ENCODE data around the gene MDK.

MDK gene

DNA sequence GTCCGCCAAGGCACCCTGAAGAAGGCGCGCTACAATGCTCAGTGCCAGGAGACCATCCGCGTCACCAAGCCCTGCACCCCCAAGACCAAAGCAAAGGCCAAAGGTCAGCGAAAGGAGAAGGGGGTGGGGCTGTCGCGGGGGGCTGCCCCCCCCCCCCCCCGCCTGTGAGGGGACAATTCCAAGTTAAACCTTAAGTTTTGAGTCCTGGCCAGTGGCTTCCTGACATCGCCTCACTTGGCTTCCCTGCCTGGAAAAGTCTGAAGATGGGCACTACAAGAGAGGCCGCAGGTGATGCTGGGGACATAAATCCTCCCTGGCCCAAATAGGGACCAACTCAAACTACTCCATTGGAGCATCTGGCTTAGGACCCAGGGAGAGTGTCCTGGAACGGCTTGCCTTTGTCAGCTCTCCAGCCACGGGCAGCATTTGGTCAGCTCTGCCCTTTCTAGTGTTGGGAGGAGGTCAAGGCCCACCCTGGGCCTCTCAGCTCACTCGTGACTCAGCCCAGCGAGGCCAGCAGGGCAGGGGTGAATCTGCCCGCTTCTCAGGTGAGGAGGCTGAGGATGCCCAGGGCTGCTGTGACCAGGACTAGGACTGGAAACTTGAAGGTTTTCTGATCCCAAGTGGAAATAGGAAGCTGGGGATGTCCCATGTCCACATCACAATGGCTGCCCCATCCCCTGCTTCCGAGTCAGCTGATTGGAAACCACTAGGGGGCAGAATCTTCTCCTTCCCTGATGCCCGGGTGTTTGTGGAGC is 1.4 kb downstream of the MDK start:
- DNase-seq (ENCODE audit: low spot score), result no peak

DNA sequence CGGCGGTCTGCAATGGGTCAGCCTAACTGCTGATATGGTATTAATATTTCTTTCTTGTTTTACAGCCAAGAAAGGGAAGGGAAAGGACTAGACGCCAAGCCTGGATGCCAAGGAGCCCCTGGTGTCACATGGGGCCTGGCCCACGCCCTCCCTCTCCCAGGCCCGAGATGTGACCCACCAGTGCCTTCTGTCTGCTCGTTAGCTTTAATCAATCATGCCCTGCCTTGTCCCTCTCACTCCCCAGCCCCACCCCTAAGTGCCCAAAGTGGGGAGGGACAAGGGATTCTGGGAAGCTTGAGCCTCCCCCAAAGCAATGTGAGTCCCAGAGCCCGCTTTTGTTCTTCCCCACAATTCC is 1.9 kb downstream of the MDK start:
- no peak for DNase-seq (ENCODE audit: low spot score)

- DNase-seq (ENCODE audit: low spot score), result no peak
These were observed 2.7 kb downstream of the MDK start for GRCh38 chr11:46383974-46384701.

- no peak for DNase-seq (ENCODE audit: low spot score)
These were observed 3.9 kb downstream of the MDK start for GRCh38 chr11:46385169-46386004.

- DNase-seq (ENCODE audit: low spot score), result no peak
These were observed 4.6 kb downstream of the MDK start for GRCh38 chr11:46386005-46386578.

- no peak for DNase-seq (ENCODE audit: low spot score)
These were observed 5.2 kb downstream of the MDK start for GRCh38 chr11:46386674-46387073.

- DNase-seq (ENCODE audit: low spot score), result no peak
These were observed 6.0 kb downstream of the MDK start for GRCh38 chr11:46387456-46387855.

GRCh38 chr11:46387919-46388618 is 6.6 kb downstream of the MDK start:
- DNase-seq (ENCODE audit: low spot score), result no peak

- DNase-seq (ENCODE audit: low spot score), result no peak
These were observed 7.4 kb downstream of the MDK start for GRCh38 chr11:46388619-46389449.

- peak; percentile 63 for DNase-seq (ENCODE audit: low spot score)
These were observed 8.2 kb downstream of the MDK start for GRCh38 chr11:46389450-46390330.

GRCh38 chr11:46390331-46391171 is 9.1 kb downstream of the MDK start:
- no peak for DNase-seq (ENCODE audit: low spot score)

GRCh38 chr11:46391186-46391577 is 9.7 kb downstream of the MDK start:
- no peak for DNase-seq (ENCODE audit: low spot score)

DNA sequence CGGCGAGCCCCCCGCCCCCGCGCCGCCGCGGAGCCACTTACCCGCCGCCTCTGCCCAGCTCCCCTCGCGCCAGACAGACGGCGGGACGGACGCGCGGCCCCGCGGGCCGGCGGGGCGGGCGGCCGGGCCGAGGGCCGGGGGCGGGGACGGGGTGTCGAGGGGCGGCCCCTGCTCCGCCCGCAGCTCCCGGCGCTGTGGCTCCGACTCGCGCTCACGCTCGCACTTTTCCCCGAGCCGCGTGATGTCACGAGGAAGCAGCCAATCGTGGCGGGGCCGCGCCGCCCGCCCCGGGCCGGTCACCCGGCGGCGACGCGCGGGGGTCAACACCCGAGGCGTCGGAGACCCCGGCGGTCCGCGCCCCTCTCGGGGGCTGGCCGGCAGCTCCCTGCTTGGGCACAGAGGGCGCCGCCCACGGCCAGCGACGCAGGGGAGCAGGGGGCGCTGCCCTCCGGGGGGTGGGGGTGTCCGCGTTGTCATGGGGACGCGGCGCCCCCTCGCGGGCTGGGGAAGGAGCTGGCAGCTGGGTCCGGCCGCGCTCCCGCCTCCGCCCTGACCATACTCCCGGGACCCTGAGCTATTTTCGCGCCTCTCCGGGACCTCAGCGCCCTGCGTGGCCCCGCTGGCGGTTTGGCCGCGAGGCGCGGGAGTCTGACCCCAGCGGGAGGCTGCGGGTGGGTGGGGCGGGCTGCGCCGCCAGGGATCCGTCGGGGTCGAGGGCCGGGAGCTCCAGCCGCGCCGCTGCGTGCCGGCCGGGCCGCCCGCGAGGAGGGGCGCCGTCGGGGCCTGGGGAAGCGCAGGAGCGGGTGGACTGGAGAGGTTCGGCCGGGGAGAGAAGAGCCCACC is 10.3 kb downstream of the MDK start, which contains the start of gene CHRM4:
CHRM4 (minus strand) TSS at position 199 of the 843 bp plus-strand sequence. CDS start 5,219 bp downstream, outside the sequence.
- DNase-seq (ENCODE audit: low spot score), result peak; percentile 29

DNA sequence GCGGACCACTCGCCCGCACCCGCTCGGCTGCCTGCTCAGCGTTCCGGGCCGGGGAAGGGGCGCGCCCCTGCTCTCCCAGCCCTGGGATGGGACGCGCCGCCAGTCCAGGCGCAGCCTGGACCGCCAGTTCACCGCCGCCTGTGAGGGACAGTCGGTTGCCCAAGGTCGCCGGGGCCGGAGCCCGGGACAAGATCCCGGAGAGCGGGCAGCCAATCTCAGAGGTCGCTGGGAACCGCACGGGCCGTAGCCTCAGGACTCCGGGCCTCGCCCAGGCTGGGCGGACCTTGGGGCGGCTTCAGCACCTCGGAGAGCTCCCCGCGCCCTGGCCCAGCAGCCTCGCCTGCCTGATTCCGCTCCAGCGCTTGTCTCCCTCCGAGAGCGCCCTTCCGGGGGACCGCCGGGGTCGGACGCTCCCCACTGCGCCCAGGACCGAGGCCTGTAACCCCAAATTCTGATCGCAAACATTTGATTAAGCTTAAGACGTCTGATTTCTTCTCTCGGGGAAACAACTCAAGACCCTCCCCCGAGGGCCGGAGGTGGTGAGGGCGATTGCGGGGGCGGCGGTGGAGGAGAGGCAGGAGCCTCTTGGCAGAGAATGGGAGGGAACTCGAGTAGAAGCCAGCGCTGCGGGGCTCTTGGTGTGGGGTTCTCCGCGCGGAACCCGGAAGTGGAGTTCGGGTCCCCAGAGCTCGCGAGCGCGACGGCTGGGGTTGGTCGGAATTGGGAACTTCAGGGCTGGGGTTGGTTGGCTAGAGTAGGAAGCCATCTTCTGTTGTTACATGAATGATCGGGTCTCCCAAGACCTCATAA is 11.2 kb downstream of the MDK start:
- DNase-seq (ENCODE audit: low spot score), result peak; percentile 66

DNA sequence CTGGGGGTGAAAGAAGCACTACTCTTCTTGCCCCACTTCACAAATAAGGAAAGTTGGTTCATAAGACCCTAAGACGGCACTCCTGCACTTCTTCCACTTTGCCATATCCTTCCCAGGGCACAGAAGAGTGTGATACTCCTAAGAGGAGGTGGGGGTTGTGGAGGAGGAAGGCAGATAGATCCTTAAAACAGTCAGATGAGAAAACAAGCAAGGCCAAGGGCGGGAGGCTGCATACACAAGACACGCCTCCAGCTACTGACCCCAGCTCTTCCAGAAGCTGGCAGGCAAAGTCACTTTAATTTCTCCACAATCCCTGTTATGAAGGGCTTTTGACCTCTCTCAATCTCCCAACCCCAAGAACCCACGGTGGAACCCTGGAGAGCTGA is 11.8 kb downstream of the MDK start:
- no peak for DNase-seq (ENCODE audit: low spot score)

GRCh38 chr11:46393759-46394158 is 12.3 kb downstream of the MDK start:
- no peak for DNase-seq (ENCODE audit: low spot score)

DNA sequence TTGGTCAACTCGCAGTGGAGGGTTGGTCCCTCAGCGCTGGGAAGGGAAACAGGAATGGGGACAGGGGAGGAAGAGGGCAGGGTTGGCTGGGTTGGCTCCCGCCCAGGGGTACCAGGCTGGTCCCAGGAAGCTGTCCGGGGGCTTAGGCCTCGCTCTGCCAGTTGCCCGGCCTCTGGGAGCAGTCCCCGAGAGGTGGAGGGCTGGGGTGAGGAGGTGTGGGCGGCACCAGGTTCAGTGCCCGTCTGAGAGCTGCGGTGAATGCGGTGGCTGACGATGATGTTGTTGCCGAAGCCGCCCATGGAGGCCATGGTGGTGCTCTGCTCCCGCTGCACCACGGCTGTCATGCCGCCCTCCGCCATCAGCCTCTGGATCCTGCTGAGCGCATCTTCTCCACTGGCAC is 16.1 kb downstream of the MDK start:
- no peak for DNase-seq (ENCODE audit: low spot score)
